Gastrocnemius medialis (tissue), 4 donors: ENCODE results near the gene ALKBH8.

Source experiments
- POLR2A ChIP-seq, 2 donors: fragments of 450-650 bp; IDR thresholded peaks; one replicate each; pipeline ENCODE4 v1.6.1; 2017; ENCODE audit warnings: antibody characterized with exemption in 2 of 2, mild to moderate bottlenecking in 2 of 2, moderate library complexity in 2 of 2
- TF ChIP-seq, protein P1 (sequence below), 5 experiments: fragments of 450-650 bp in 3 of 5; fragments of 200-600 bp in 2 of 5; sonication (generic) in 2 of 5; IDR thresholded peaks in 4 of 5; conservative IDR thresholded peaks in 1 of 5; 1 replicate in 4 of 5; 2 replicates in 1 of 5; pipeline ENCODE4 v1.5.1; 2016 to 2019; ENCODE audit warnings: antibody characterized with exemption in 5 of 5, mild to moderate bottlenecking in 3 of 5, moderate library complexity in 3 of 5

DNA sequence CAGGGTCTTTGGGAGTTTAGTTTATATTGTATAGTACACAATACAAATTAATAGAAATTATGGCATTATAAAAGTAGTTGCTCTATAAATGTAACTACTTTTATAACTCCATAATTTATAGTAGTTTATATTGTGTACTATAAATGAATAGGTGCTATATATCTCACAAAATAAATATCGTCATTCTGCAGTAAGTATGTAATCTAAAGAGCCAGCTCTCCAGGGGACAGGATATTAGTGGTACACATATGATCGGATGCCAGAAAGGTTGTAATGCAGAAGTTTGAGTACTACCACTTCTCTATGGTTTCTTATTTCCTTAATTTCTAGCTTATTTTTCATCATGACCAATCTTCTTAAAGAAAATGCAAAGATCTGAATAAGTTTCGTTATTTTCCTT is 87.7 kb downstream of the ALKBH8 start:
- TF ChIP-seq, protein P1, sequence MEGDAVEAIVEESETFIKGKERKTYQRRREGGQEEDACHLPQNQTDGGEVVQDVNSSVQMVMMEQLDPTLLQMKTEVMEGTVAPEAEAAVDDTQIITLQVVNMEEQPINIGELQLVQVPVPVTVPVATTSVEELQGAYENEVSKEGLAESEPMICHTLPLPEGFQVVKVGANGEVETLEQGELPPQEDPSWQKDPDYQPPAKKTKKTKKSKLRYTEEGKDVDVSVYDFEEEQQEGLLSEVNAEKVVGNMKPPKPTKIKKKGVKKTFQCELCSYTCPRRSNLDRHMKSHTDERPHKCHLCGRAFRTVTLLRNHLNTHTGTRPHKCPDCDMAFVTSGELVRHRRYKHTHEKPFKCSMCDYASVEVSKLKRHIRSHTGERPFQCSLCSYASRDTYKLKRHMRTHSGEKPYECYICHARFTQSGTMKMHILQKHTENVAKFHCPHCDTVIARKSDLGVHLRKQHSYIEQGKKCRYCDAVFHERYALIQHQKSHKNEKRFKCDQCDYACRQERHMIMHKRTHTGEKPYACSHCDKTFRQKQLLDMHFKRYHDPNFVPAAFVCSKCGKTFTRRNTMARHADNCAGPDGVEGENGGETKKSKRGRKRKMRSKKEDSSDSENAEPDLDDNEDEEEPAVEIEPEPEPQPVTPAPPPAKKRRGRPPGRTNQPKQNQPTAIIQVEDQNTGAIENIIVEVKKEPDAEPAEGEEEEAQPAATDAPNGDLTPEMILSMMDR (IDR thresholded peaks at IDR 0.05 in 4 of 5, conservative IDR thresholded peaks at IDR 0.05 in 1 of 5): no peak
- TF ChIP-seq POLR2A (IDR thresholded peaks at IDR 0.05): no peak
